Measurements from ENCODE around the gene MEOX1.
"Not testable (repeated sequence)": the region's sequence is repeated elsewhere in the genome, so short reads cannot be mapped to it uniquely, and the experiment has no call there.

The MEOX1 gene

GRCh38 chr17:43615330-43616028, 46.2 kb downstream of the MEOX1 start:
- DNase-seq, result no peak

- DNase-seq, result no peak
These were observed 47.2 kb downstream of the MEOX1 start for GRCh38 chr17:43614561-43614960.

- DNase-seq, result no peak
These were observed 47.8 kb downstream of the MEOX1 start for GRCh38 chr17:43613917-43614316.

GRCh38 chr17:43612515-43612914, 49.2 kb downstream of the MEOX1 start:
- DNase-seq, result no peak

- DNase-seq, result no peak
These were observed 50.3 kb downstream of the MEOX1 start for GRCh38 chr17:43611230-43611969.

GRCh38 chr17:43609613-43610385, 51.9 kb downstream of the MEOX1 start:
- no peak for DNase-seq

- DNase-seq, result no peak
These were observed 53.4 kb downstream of the MEOX1 start for GRCh38 chr17:43608313-43608712.

- DNase-seq, result no peak
These were observed 57.2 kb downstream of the MEOX1 start for GRCh38 chr17:43604549-43604948.

GRCh38 chr17:43603321-43603720, 58.4 kb downstream of the MEOX1 start:
- DNase-seq, result no peak

- DNase-seq, result not testable (repeated sequence)
These were observed 59.2 kb downstream of the MEOX1 start for GRCh38 chr17:43602556-43602955.

- DNase-seq, result no peak
These were observed 60.3 kb downstream of the MEOX1 start for GRCh38 chr17:43601280-43602039.

GRCh38 chr17:43599835-43600234, 61.9 kb downstream of the MEOX1 start:
- DNase-seq, result no peak

GRCh38 chr17:43599046-43599395, 62.7 kb downstream of the MEOX1 start:
- DNase-seq, result no peak

GRCh38 chr17:43598357-43599045, 63.2 kb downstream of the MEOX1 start:
- no peak for DNase-seq

GRCh38 chr17:43597624-43598356, 63.9 kb downstream of the MEOX1 start:
- no peak for DNase-seq

GRCh38 chr17:43595466-43595865, 66.3 kb downstream of the MEOX1 start:
- no peak for DNase-seq

GRCh38 chr17:43591779-43592562, 69.8 kb downstream of the MEOX1 start:
- DNase-seq, result no peak

- no peak for DNase-seq
These were observed 70.7 kb downstream of the MEOX1 start for GRCh38 chr17:43591001-43591400.
